GM21515 (cell line): ENCODE results near the gene MESP2.
"Not testable (repeated sequence)": the region's sequence is repeated elsewhere in the genome, so short reads cannot be mapped to it uniquely, and the experiment has no call there.

ENCODE experiments used
- ATAC-seq: cut with Tn5 transposase; IDR thresholded peaks from one replicate; pipeline ENCODE4 v1.9.1; 2021; ENCODE audit not compliant: unreplicated experiment

MESP2 gene

DNA sequence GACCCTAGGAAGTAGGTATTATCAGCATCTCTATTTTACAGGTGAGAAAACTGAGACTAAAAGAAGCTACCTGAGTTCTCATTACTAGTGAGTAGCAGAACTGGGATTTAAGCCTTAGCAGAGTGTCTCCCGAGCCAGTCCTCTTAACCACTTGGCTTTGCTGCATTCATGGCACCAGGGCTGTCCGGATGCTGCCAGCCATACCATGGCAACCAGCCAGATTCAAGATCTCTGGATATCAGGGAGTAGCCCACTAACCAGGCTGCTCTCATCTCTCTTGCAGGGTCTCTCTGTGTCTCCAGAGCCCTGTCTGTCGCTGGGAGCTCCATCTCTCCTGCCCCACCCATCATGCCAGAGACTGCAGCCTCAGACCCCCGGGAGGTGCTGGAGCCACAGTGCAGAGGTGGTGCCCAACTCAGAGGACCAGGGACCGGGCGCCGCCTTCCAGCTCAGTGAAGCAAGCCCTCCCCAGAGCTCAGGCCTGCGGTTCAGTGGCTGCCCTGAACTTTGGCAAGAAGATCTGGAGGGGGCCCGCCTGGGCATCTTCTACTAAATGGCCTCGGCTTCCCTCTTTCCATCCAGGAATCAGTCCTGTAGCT, 1.7 kb downstream of the MESP2 start:
- ATAC-seq, result no peak

DNA sequence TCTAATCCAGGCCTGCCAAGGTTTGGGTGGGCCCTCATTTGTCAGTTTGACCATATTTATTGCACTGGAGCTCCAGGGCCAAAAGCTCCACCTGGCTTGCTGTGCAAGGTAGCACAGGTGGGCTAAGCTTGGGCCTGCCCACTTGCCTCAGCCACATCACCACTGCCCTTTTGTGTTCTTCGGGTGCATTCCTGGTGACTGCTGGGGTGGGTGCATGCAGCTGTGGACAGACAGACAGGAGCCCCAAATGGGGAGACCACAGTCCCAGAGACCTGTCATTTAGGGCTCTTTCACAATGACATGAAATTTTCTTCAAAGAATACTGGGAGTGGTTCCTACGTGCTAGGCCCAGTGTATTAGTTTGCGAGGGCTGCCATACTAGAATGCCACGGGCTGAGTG, 2.7 kb downstream of the MESP2 start:
- no peak for ATAC-seq

DNA sequence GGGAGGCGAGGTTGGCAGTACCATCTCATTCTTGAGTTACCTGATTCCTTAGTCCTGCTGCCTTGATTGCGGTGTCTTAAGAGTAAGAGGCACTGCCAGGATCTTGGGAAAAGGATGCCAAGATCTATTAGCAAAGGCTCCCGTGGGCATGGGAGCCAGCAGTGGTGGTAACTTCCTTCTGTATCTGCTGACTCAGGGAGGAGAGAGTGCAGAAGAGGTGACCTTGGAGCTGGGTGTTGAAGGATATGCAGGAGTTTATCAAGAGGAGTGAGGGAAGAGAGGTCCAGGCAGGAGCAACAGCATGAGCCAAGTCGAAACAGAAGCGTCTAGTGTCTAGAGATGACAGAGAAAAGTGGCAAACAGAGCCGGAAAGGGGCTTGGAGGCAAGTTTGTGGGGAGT, 4.5 kb downstream of the MESP2 start:
- no peak for ATAC-seq

DNA sequence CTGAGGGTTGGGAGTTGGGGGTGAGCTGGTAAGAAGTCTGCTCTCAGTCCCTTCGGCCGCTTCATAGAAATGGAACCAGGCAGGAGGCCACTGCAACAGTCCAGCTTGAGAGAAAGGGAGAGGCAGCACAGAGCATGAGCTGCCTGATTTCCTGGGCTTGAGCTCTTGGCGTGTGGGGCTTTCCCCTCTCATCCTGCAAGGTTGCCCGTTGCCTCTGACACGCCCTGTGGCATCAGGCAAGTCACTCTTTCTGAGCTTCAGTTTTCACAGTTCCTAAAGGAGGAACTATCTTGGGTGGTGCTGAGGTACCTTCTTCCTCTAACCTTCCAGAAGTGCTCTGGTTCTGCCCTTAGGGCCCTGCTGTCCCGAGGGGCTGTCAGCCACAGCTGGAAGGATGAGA, 4.9 kb downstream of the MESP2 start:
- ATAC-seq, result no peak

DNA sequence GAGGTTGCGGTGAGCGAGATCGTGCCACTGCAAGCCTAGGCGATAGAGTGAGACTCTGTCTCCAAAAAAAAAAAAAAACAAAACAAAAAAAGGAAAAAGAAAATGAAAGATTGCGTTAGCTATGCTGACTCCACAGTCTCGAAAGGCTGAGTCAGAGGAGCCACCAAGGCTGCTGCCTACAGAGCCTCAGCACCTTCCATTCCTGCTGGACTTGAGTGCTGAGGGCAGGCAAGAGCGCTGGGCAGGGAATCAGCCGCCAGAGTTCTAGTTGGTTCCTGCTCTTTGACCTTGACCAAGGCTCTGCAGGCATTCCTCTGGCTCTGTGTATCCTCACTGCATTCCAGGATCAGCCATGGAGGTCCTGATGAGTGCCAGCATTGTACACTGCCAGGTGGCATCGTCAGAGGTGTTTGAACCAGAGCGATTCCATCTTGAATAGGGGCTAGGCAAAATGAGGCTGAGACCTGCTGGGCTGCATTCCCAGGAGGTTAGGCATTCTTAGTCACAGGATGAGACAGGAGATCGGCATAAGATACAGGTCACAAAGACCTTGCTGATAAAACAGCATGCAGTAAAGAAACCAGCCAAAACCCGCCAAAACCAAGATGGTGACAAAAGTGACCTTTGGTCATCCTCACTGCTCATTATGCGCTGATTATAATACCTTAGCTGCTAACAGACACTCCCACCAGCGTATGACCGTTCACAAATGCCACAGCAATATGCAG, 5.9 kb downstream of the MESP2 start:
- ATAC-seq, result no peak

DNA sequence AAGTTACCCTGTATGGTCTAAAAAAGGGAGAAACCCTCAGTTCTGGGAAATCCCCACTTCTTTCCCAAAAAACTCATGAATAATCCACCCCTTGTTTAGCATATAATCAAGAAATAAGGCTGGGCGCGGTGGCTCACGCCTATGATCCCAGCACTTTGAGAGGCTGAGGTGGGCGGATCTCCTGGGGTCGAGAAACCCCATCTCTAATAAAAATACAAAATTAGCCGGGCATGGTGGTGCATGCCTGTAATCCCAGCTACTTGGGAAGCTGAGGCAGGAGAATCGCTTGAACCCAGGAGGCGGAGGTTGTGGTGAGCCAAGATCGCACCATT, 6.5 kb downstream of the MESP2 start:
- ATAC-seq, result not testable (repeated sequence)

DNA sequence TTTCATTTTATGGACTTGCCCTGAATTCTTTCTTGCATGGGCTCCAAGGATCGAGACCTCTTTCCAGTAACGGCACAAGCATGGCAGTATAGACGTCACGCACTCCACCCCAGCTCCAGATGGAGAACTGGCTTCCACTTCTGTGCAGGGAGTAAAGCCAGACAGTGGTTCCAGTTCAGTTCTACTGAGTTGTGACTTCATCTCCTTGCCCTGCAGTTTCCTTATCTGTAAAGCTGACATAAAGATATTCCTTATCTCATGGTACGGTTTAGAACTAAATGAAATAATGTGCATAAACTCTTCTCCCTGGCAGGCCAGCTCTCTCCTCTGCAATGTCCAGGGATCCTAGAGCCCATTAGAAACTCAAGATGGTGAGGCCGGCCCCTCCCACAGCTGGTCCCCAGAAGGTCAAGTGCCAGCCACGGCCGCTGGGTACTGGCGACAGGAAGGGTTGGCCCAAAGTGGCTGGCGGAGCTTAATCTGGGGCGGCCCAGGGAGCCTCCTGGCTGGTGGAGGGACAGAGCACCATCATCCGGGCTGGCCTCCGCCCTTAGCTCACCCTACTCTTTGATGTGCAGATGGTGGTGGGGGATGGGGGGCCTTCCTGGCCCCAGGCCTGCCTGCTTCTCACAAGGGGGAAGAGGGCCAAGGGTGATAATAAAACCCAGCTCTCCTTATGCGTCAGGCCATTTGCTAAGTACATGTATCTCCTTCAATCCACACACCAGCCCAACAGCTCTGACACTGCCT, 7.2 kb downstream of the MESP2 start:
- ATAC-seq, result no peak

- ATAC-seq, result no peak
These were observed 7.9 kb downstream of the MESP2 start for GRCh38 chr15:89783861-89784685.

GRCh38 chr15:89784686-89784960, 8.5 kb downstream of the MESP2 start:
- ATAC-seq, result no peak

DNA sequence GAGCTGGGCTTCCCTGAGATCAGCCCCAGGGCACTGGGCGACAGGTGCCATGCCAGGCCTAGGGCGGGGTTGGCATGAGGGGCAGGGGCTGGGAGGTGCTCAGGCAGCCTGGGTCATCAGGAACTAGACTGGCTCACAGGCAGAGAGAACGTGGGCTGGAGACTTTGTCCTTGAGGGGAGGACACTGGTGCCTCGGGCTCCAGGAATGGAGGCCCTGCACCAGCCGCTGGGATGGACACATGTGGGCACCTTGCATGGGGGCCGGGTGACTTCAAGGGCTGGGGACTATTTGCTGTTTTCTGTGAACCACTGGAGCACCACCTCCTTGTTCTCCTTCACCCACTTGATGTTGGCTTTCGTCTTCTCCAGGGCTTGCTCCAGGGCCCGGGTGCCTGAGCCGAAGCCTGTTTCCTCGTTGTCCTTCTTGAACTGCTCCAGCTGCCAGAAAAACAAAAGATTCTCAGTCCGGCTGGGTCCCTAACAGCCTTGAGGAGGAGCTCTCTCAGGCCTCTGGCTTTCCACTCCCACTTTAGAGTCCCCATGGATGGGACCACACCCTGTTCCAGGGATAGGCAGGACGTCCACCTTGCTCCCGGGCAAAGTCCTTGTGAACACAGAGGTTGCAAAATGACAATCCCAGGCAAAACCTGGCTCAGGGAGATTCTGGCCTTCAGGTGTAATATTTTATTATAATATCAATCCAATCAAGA, 9.1 kb downstream of the MESP2 start:
- no peak for ATAC-seq

- ATAC-seq, result no peak
These were observed 9.6 kb downstream of the MESP2 start for GRCh38 chr15:89785774-89786140.

- no peak for ATAC-seq
These were observed 11.8 kb downstream of the MESP2 start for GRCh38 chr15:89787944-89788343.

- not testable (repeated sequence) for ATAC-seq
These were observed 12.5 kb downstream of the MESP2 start for GRCh38 chr15:89788585-89788984.

- ATAC-seq, result no peak
These were observed 14.1 kb downstream of the MESP2 start for GRCh38 chr15:89790206-89790605.

DNA sequence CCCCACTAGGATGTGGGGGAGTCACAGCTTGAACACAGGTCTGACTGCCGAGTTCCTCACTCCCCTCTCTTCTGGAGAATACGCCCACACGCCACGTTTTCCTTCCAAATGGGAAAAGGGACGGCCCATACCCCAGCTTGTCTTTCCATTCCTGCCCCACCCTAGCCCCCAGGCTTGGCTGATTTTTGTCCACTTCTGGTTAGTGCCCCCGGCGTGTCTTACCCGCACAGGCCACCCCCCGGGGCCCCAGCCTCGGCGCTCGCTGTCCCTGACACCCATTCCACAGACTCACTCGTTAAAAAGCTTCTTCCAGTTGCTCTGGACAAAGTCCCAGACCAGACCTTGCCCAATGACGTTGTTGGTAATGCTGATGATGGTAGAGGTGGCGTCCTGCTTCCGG, 14.5 kb downstream of the MESP2 start:
- ATAC-seq, result no peak

- ATAC-seq, result no peak
These were observed 16.1 kb downstream of the MESP2 start for GRCh38 chr15:89792106-89792805.

GRCh38 chr15:89794627-89795241, 18.6 kb downstream of the MESP2 start:
- no peak for ATAC-seq

DNA sequence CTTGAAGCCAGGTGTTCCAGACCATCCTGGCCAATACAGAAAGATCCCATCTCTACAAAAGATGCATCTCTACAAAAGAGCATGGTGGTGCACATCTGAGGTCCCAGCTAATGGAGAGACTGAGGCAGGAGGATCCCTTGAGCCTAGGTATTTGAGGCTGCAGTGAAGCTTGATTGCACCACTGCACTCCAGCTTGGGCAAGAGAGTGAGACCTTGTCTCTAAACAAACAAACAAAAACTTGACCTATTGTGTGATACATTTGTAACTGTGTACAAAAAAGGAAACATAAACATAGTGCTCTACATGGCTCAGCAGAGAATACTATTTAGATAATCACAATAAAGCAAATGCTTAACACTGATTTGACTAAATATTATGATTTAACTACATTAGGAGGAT, 19.9 kb downstream of the MESP2 start:
- no peak for ATAC-seq

DNA sequence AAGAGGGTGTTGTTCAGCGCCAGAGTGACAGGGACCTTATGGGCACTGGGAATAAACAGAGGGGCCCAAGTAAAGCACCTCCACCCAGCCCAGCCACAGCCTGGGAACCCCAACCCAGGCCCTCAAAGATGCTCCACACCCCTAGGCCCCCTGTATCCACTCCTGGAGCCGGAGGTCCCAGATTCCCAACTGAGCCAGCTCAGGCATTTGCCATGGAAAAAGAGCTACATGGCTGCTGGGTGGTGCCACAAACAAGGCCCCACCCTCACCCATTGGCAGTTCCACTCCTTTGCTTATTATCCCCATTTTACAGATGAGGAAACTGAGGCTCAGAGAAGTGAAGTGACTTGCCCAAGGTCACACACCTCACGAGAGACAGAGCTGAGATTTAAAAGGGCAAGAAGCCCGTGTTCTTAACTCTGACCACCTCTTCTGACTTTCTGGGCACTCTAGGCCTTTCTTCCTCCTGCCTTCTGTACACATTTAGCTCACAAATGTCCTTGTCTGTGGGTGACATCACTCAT, 21.6 kb downstream of the MESP2 start:
- ATAC-seq, result no peak
